Measurements from ENCODE around the gene GRID2. TPM values are rescaled to one million over a fixed set of nuclear protein-coding genes. Genes with fewer than 3 reads are reported as not detected.

GRID2 gene
- total and polyA plus RNA-seq, 4 donors: under 0.01 to 0.02 TPM; not detected in 2

DNA sequence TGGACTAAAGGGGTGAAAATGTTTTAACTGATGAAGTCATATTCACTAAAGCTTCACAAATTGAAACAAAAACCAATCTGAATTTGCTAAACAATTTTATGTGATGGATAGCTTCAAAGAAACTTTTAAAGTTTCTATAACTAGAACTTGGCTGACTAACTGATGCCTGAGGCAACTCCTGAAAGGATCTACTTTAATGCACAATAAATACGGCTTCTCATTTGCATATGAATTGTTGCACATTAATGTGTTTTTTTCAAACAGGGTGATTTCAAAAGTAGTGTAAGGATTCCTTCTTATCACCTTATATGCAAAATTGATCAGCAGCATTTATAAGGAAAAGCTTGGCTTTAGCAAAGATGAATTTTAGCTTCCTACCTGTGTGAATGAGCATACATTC is 1466.4 kb downstream of the GRID2 start:
- DNase-seq (ENCODE audit: low spot score): no peak

GRCh38 chr4:93771640-93772411 is 1468.1 kb downstream of the GRID2 start:
- Histone ChIP-seq H3K9me3 (ENCODE audit: control insufficient read depth in 4 of 4, low read length in 3 of 4) (no peaks in the 10 kb centered on the region), H3K4me1 (ENCODE audit: control insufficient read depth in 4 of 4, insufficient read depth in 4 of 4, low read length in 3 of 4) (no peaks in the 10 kb centered on the region), H3K9ac (ENCODE audit: low read depth in 1 of 2, low read length in 2 of 2) (no peak overlapping the region), H3K27ac (ENCODE audit: low read depth in 1 of 2, low read length in 2 of 2) (no peak overlapping the region), H3K4me3 (ENCODE audit: low read depth in 1 of 3, low read length in 3 of 3) (no peak overlapping the region), H3K27me3 (ENCODE audit: control insufficient read depth in 4 of 4, insufficient read depth in 4 of 4, low read length in 3 of 4) (peaks cover 0 to 9% (median 0%) of the 10 kb centered on the region in 4 donors), H3K36me3 (ENCODE audit: control insufficient read depth in 4 of 4, insufficient read depth in 3 of 4, low read depth in 1 of 4, low read length in 3 of 4) (no peaks in the 10 kb centered on the region)
- WGBS: 26% methylated on average over 8 of the region's 8 CpGs
- TF ChIP-seq SP1 (IDR thresholded peaks at IDR 0.05): no peak
- no peak for TF ChIP-seq CTCF (IDR thresholded peaks at IDR 0.05; ENCODE audit: low read depth, low read length, missing input control)
- no peak for DNase-seq (ENCODE audit: low spot score)

More for the DNA sequence above, 1466.4 kb downstream of the GRID2 start:
- Histone ChIP-seq H3K9me3 (ENCODE audit: control insufficient read depth in 4 of 4, low read length in 3 of 4) (no peaks in the 10 kb centered on the region), H3K4me3 (ENCODE audit: low read depth in 1 of 3, low read length in 3 of 3) (no peak overlapping the region), H3K4me1 (ENCODE audit: control insufficient read depth in 4 of 4, insufficient read depth in 4 of 4, low read length in 3 of 4) (no peaks in the 10 kb centered on the region), H3K9ac (ENCODE audit: low read depth in 1 of 2, low read length in 2 of 2) (no peak overlapping the region), H3K36me3 (ENCODE audit: control insufficient read depth in 4 of 4, insufficient read depth in 3 of 4, low read depth in 1 of 4, low read length in 3 of 4) (no peaks in the 10 kb centered on the region), H3K27ac (ENCODE audit: low read depth in 1 of 2, low read length in 2 of 2) (no peak overlapping the region), H3K27me3 (ENCODE audit: control insufficient read depth in 4 of 4, insufficient read depth in 4 of 4, low read length in 3 of 4) (peaks cover 0 to 5% (median 0%) of the 10 kb centered on the region in 4 donors)
- WGBS: 78% methylated on average over 1 of the region's 1 CpG
- TF ChIP-seq YY1 (IDR thresholded peaks at IDR 0.05) (no peak), NR2F2 (IDR thresholded peaks at IDR 0.05) (no peak), EGR1 (IDR thresholded peaks at IDR 0.05; ENCODE audit: low read depth in 2 of 2) (no peak)

- no peak for DNase-seq (ENCODE audit: low spot score)
- Histone ChIP-seq H3K27ac (ENCODE audit: low read depth in 1 of 2, low read length in 2 of 2) (no peak overlapping the region), H3K27me3 (ENCODE audit: control insufficient read depth in 4 of 4, insufficient read depth in 4 of 4, low read length in 3 of 4) (peaks cover 0 to 9% (median 0%) of the 10 kb centered on the region in 4 donors), H3K36me3 (ENCODE audit: control insufficient read depth in 4 of 4, insufficient read depth in 3 of 4, low read depth in 1 of 4, low read length in 3 of 4) (no peaks in the 10 kb centered on the region), H3K9me3 (ENCODE audit: control insufficient read depth in 4 of 4, low read length in 3 of 4) (no peaks in the 10 kb centered on the region), H3K4me1 (ENCODE audit: control insufficient read depth in 4 of 4, insufficient read depth in 4 of 4, low read length in 3 of 4) (no peaks in the 10 kb centered on the region), H3K4me3 (ENCODE audit: low read depth in 1 of 3, low read length in 3 of 3) (no peak overlapping the region), H3K9ac (ENCODE audit: low read depth in 1 of 2, low read length in 2 of 2) (no peak overlapping the region)
- TF ChIP-seq MAX (IDR thresholded peaks at IDR 0.05) (no peak), FOXA1 (IDR thresholded peaks at IDR 0.05) (no peak), JUND (IDR thresholded peaks at IDR 0.05) (no peak), RAD21 (IDR thresholded peaks at IDR 0.05) (no peak), TAF1 (conservative IDR thresholded peaks at IDR 0.05) (no peak), RXRA (IDR thresholded peaks at IDR 0.05) (no peak)
- TF ChIP-seq, protein P1, sequence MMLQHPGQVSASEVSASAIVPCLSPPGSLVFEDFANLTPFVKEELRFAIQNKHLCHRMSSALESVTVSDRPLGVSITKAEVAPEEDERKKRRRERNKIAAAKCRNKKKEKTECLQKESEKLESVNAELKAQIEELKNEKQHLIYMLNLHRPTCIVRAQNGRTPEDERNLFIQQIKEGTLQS (IDR thresholded peaks at IDR 0.05): no peak
- TF ChIP-seq, protein P2, sequence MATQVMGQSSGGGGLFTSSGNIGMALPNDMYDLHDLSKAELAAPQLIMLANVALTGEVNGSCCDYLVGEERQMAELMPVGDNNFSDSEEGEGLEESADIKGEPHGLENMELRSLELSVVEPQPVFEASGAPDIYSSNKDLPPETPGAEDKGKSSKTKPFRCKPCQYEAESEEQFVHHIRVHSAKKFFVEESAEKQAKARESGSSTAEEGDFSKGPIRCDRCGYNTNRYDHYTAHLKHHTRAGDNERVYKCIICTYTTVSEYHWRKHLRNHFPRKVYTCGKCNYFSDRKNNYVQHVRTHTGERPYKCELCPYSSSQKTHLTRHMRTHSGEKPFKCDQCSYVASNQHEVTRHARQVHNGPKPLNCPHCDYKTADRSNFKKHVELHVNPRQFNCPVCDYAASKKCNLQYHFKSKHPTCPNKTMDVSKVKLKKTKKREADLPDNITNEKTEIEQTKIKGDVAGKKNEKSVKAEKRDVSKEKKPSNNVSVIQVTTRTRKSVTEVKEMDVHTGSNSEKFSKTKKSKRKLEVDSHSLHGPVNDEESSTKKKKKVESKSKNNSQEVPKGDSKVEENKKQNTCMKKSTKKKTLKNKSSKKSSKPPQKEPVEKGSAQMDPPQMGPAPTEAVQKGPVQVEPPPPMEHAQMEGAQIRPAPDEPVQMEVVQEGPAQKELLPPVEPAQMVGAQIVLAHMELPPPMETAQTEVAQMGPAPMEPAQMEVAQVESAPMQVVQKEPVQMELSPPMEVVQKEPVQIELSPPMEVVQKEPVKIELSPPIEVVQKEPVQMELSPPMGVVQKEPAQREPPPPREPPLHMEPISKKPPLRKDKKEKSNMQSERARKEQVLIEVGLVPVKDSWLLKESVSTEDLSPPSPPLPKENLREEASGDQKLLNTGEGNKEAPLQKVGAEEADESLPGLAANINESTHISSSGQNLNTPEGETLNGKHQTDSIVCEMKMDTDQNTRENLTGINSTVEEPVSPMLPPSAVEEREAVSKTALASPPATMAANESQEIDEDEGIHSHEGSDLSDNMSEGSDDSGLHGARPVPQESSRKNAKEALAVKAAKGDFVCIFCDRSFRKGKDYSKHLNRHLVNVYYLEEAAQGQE (IDR thresholded peaks at IDR 0.05): no peak
- TF ChIP-seq, protein P3, sequence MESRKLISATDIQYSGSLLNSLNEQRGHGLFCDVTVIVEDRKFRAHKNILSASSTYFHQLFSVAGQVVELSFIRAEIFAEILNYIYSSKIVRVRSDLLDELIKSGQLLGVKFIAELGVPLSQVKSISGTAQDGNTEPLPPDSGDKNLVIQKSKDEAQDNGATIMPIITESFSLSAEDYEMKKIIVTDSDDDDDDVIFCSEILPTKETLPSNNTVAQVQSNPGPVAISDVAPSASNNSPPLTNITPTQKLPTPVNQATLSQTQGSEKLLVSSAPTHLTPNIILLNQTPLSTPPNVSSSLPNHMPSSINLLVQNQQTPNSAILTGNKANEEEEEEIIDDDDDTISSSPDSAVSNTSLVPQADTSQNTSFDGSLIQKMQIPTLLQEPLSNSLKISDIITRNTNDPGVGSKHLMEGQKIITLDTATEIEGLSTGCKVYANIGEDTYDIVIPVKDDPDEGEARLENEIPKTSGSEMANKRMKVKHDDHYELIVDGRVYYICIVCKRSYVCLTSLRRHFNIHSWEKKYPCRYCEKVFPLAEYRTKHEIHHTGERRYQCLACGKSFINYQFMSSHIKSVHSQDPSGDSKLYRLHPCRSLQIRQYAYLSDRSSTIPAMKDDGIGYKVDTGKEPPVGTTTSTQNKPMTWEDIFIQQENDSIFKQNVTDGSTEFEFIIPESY (IDR thresholded peaks at IDR 0.05): no peak
Observed at GRCh38 chr4:93772858-93773257, 1469.1 kb downstream of the GRID2 start.

All from liver (tissue), 9 donors.